OCI-LY7 (cell line): ENCODE measurements around the gene TNFAIP8. TPM values are rescaled to one million over a fixed set of nuclear protein-coding genes. Genes with fewer than 3 reads are reported as not detected.

Source experiments
- BruUV-seq: library from RNA; stranded (reverse); fragments of 400-500 nt; replicated peaks from 2 replicates; lab custom pipeline; 2021; lab: Mats Ljungman, UMichigan
- CTCF ChIA-PET: fragments of 300-600 bp; sonication (Branson Sonifier 250); formaldehyde crosslinking; loops from one replicate; lab custom pipeline; 2022; ENCODE audit warnings: antibody characterized with exemption; ENCODE audit not compliant: unreplicated experiment; lab: Charles Lee
- POLR2A ChIA-PET: fragments of 300-600 bp; sonication (Branson Sonifier 250); formaldehyde crosslinking; loops from one replicate; lab custom pipeline; 2022; ENCODE audit warnings: antibody characterized with exemption; lab: Charles Lee
- DNase-seq: peaks from one replicate; pipeline ENCODE4 v3.0.0-alpha.2; 2015; ENCODE audit warnings: low spot score
- H2AFZ ChIP-seq: fragments of 200-600 bp; sonication (generic), shearing (Covaris generic); 2 replicates; pipeline ENCODE4 v1.6.1; 2014; ENCODE audit warnings: mild to moderate bottlenecking, antibody characterized with exemption, low read length, moderate library complexity
- H3K27ac ChIP-seq: fragments of 200-600 bp; sonication (generic); 2 replicates; pipeline ENCODE4 v1.5.1; 2014; ENCODE audit warnings: mixed run types, low read depth, mild to moderate bottlenecking, moderate library complexity, low read length, inconsistent platforms; ENCODE audit not compliant: poor library complexity, severe bottlenecking
- H3K36me3 ChIP-seq: fragments of 200-600 bp; sonication (generic); 2 replicates; pipeline ENCODE4 v1.6.1; 2014; ENCODE audit warnings: mild to moderate bottlenecking, antibody characterized with exemption, low read length, moderate library complexity, mixed read lengths; ENCODE audit not compliant: insufficient read depth
- H3K4me1 ChIP-seq: fragments of 200-600 bp; sonication (generic); 2 replicates; pipeline ENCODE4 v1.5.1; 2014; ENCODE audit warnings: mild to moderate bottlenecking, low read length; ENCODE audit not compliant: insufficient read depth, poor library complexity, severe bottlenecking
- H3K4me2 ChIP-seq: fragments of 200-600 bp; sonication (generic); 2 replicates; pipeline ENCODE4 v1.6.1; 2014; ENCODE audit warnings: mild to moderate bottlenecking, low read length
- H3K4me3 ChIP-seq: fragments of 200-600 bp; sonication (generic); 2 replicates; pipeline ENCODE4 v1.5.1; 2014; ENCODE audit warnings: mild to moderate bottlenecking, low read depth, low read length; ENCODE audit not compliant: poor library complexity, severe bottlenecking
- H3K79me2 ChIP-seq: fragments of 200-600 bp; sonication (generic); 2 replicates; pipeline ENCODE4 v1.6.1; 2016; ENCODE audit warnings: low read depth, mild to moderate bottlenecking, low read length, moderate library complexity, mixed read lengths; ENCODE audit not compliant: insufficient read depth
- H3K9me2 ChIP-seq: fragments of 200-600 bp; sonication (generic); 2 replicates; pipeline ENCODE4 v1.6.1; 2016; ENCODE audit warnings: mild to moderate bottlenecking, low read length, mixed read lengths; ENCODE audit not compliant: insufficient read depth
- H3K9me3 ChIP-seq: fragments of 200-600 bp; sonication (generic); 2 replicates; pipeline ENCODE4 v1.6.1; 2014; ENCODE audit warnings: mild to moderate bottlenecking, mixed run types, low read length, mixed read lengths
- H4K20me1 ChIP-seq: fragments of 200-600 bp; sonication (generic); 2 replicates; pipeline ENCODE4 v1.6.1; 2014; ENCODE audit warnings: mild to moderate bottlenecking, antibody characterized with exemption, low read length, moderate library complexity, mixed read lengths; ENCODE audit not compliant: insufficient read depth
- EZH2phosphoT487 ChIP-seq: fragments of 200-600 bp; sonication (generic); IDR thresholded peaks from 2 replicates; pipeline ENCODE4 v1.6.1; 2018; ENCODE audit warnings: low read depth, borderline replicate concordance, mild to moderate bottlenecking, mixed run types, antibody characterized with exemption, low read length, moderate library complexity, mixed read lengths
- intact Hi-C: fragments of 100-400 bp; cut with micrococcal nuclease; formaldehyde crosslinking; loops from one replicate; pipeline ENCODE4 v1.10.0; 2022; ENCODE audit not compliant: unreplicated experiment
- total RNA-seq, 2 experiments: library from RNA; depleted of rRNA in 1 of 2; stranded (reverse); fragments of >200 nt in 1 of 2; shearing (Covaris generic) in 1 of 2; gene quantifications; 2 replicates each; pipeline ENCODE4 v1.2.3, GENCODE V29; 2014 to 2022
- TF ChIP-seq, protein P1 (sequence below): fragments of 200-600 bp; sonication (generic); conservative IDR thresholded peaks from 2 replicates; pipeline ENCODE4 v1.5.1; 2014; ENCODE audit warnings: mild to moderate bottlenecking, antibody characterized with exemption, low read length, moderate library complexity, mixed read lengths

The TNFAIP8 gene
- total RNA-seq, 2 experiments from 2014 or later = 75.4 to 95.1 TPM

DNA sequence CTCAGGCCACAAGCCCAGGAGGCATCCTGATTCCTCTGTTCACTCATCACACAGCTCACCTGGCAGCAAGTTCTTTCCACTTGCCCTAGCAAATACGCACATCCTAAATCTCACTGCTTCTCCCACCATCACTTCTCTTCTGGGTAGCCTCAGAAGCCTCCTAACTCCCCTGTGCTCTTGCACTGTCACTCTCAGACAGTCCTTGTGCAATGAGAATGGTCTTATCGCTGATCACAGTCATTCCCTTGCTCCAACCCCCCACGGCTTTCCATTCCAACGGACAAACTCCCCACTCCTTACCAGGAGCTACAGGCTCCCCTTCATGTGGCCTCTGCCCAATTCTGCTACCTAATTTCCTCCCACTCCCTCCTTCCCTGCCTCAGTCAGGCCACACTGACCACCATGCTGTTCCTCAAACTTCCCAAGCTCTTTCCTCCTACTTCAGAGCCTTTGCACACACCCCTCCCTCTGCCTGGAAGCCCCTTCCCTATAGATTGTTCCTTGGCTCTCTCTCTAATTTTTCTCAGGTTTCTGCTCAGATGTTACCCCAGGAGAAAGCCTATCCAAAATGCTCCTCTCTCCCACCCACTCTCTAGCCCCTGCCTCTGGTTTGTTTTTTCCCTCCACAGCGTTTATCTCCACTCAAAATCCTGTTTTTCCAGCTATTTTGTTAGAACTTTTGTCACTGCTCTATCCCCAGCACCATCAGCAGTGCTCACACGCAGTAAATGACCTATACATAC lies 34.1 kb upstream of the TNFAIP8 start:
- intact Hi-C loops = no loop called here
- Histone ChIP-seq H4K20me1 (no peaks in the 10 kb centered on the region), H2AFZ (no peak overlapping the region), H3K27ac (no peak overlapping the region), H3K79me2 (peaks cover 13% of the 10 kb centered on the region; the same call in 1 of the 2 replicates), H3K9me2 (no peaks in the 10 kb centered on the region), H3K9me3 (no peaks in the 10 kb centered on the region), H3K4me1 (peaks cover 90% of the 10 kb centered on the region), H3K36me3 (no peaks in the 10 kb centered on the region), H3K4me2 (no peak overlapping the region), H3K4me3 (no peak overlapping the region)
- ChIA-PET CTCF (interaction anchor here (0.8 kb wide), 1 partner anchor 12 kb away, joined by 3 read pairs; no protein-coding TSS in a partner anchor), POLR2A (interaction anchor here (0.8 to 2.8 kb wide), 4 partner anchors 9 to 33 kb away, joined by 3 to 17 read pairs (median 4); no protein-coding TSS in a partner anchor)
- no TSS peak for BruUV-seq
- DNase-seq = no peak
- TF ChIP-seq, protein P1, sequence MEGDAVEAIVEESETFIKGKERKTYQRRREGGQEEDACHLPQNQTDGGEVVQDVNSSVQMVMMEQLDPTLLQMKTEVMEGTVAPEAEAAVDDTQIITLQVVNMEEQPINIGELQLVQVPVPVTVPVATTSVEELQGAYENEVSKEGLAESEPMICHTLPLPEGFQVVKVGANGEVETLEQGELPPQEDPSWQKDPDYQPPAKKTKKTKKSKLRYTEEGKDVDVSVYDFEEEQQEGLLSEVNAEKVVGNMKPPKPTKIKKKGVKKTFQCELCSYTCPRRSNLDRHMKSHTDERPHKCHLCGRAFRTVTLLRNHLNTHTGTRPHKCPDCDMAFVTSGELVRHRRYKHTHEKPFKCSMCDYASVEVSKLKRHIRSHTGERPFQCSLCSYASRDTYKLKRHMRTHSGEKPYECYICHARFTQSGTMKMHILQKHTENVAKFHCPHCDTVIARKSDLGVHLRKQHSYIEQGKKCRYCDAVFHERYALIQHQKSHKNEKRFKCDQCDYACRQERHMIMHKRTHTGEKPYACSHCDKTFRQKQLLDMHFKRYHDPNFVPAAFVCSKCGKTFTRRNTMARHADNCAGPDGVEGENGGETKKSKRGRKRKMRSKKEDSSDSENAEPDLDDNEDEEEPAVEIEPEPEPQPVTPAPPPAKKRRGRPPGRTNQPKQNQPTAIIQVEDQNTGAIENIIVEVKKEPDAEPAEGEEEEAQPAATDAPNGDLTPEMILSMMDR = no peak
- TF ChIP-seq EZH2phosphoT487 = no peak

DNA sequence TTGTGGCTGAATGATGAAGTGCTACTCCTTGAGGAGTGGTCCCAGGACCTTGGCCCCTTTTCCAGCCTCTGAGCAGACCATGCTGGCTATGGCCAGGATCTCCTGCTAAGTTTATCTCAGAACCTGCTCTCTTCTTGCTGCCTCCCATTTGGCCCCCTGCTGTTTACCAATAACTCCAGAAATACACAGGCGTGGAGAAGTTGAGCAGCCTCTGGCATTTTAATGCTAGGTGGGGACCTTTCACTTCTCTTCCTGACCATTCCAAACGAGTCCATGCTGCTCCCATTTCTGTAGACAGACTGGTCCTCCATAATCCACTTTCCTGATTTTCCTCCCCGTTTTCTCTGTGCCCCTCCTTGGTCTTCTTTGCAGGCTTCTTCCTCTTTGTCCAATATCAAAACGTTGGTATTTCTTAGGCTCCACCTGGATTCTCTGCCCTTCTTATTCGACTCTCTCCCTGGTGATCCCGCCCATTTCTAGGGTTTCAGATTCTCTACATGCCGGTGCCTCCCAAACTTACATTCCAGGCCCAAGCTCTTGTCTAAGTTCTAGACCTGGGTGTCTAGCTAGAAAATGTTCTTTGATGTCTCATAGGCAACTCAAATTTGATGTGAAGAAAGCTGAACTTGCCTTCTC lies 33.4 kb upstream of the TNFAIP8 start:
- DNase-seq = no peak
- BruUV-seq = no TSS peak

More for the DNA sequence above, 33.4 kb upstream of the TNFAIP8 start:
- H3K9me2 ChIP-seq = no peaks in the 10 kb centered on the region
- peaks cover 90% of the 10 kb centered on the region for H3K4me1 ChIP-seq
- H3K9me3 ChIP-seq = no peaks in the 10 kb centered on the region
- ChIA-PET POLR2A (interaction anchor here (1.0 to 2.8 kb wide), 6 partner anchors 10 to 21 kb away, joined by 3 to 17 read pairs (median 7); no protein-coding TSS in a partner anchor), CTCF (no interaction called here)
- H3K4me2 ChIP-seq = peak overlapping the region; percentile 21; the same call in 1 of the 2 replicates
- H3K36me3 ChIP-seq = no peaks in the 10 kb centered on the region
- H3K79me2 ChIP-seq = peaks cover 11% of the 10 kb centered on the region; the same call in 1 of the 2 replicates
- intact Hi-C loops = no loop called here
- H3K4me3 ChIP-seq = no peak overlapping the region
- TF ChIP-seq, protein P1 = no peak
- TF ChIP-seq EZH2phosphoT487 = no peak
- no peak overlapping the region for H2AFZ ChIP-seq
- H4K20me1 ChIP-seq = no peaks in the 10 kb centered on the region
- H3K27ac ChIP-seq = no peak overlapping the region
